Measurements from ENCODE around the gene LIMK2.
"Not testable (repeated sequence)": the region's sequence is repeated elsewhere in the genome, so short reads cannot be mapped to it uniquely, and the experiment has no call there.

Gene LIMK2

GRCh38 chr22:31211482-31211861 lies 626 bp upstream of the LIMK2 start:
- DNase-seq (ENCODE audit: low read depth) = no peak

DNA sequence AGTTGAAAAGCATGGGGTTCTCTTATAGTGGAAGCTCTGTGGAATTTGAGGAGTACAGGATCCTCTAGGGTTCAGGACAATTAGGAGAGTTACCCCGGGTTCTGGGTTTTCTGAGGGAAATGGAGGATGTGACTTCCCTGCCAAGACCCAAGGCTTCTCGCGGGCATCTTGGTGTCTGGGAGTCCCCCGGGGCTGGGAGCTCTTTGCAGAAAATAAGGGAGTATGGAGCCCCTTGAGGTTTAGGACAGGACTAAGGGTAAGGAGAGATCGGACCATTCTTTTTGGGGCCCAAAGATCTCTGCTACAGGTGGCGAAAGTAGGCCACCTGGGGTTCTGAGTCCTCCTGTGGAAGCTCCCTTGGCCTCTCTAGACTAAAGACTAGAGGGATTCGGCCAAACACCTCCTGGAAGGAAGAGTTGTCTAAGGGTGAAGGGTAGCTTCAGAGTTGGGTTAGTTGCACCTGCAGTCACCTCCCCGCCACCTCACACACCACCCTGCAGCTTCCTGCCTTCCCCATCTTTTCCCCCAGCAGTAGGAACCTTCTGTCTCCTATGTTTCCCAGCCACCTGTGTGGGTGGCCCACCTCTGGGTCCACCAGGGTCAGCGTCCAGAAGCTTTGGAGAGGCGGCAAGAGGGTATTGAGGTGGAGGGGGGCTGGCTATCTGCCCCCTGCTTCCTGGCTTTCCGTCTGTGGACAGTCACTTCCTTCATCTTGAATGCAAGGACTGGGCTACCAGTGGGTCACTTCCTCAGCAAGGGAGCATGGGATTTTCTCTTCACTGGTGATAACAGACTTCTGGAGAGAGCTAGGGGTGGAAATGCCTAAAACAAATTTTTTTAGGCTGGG lies 908 bp downstream of the LIMK2 start:
- DNase-seq (ENCODE audit: low read depth) = no peak

- no peak for DNase-seq (ENCODE audit: low read depth)
These were observed 3.0 kb downstream of the LIMK2 start for GRCh38 chr22:31215018-31215535.

DNA sequence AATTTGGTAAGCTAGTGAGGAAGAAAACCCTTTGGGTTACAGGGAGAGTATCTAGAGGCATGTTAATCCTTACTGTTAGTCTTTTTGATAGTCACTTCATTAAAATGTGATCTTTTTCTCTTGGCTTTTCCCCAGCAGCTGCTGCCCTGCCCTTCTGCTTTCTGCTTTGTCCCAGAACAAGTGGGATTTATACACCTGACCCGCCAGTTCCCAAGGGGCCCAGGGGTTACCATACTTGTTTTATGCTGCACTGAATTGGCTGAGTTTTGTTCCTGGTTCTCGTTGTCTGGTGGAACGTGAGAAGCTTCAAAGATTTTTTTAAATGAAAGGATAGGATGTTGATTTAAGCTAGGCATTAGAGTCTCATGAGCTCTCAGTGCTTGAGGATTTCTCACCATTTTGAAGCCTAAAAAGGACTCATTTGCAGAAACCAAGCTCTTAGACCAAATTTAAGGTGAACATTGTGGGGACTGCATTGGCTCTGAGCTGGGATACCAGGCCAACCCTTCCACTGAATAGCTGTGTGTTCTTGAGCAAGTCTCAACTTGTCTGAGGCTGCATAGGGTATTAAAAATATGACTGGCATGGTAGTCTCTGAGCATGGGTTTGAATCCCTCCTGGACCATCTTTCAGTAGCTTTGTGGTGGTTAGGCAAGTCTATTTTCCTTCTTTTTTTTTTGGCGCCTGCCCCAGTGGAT lies 6.6 kb downstream of the LIMK2 start:
- DNase-seq (ENCODE audit: low read depth) = no peak

GRCh38 chr22:31221084-31221483 lies 9.0 kb downstream of the LIMK2 start:
- DNase-seq (ENCODE audit: low read depth) = no peak

DNA sequence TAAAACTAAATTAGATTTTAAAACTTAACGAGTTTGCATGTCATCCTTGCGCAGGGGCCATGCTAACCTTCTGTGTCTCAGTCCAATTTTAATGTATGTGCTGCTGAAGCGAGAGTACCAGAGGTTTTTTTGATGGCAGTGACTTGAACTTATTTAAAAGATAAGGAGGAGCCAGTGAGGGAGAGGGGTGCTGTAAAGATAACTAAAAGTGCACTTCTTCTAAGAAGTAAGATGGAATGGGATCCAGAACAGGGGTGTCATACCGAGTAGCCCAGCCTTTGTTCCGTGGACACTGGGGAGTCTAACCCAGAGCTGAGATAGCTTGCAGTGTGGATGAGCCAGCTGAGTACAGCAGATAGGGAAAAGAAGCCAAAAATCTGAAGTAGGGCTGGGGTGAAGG lies 10.6 kb downstream of the LIMK2 start:
- DNase-seq (ENCODE audit: low read depth) = no peak

GRCh38 chr22:31223786-31224191 lies 11.7 kb downstream of the LIMK2 start:
- DNase-seq (ENCODE audit: low read depth) = no peak

GRCh38 chr22:31224691-31225090 lies 12.6 kb downstream of the LIMK2 start:
- not testable (repeated sequence) for DNase-seq (ENCODE audit: low read depth)

DNA sequence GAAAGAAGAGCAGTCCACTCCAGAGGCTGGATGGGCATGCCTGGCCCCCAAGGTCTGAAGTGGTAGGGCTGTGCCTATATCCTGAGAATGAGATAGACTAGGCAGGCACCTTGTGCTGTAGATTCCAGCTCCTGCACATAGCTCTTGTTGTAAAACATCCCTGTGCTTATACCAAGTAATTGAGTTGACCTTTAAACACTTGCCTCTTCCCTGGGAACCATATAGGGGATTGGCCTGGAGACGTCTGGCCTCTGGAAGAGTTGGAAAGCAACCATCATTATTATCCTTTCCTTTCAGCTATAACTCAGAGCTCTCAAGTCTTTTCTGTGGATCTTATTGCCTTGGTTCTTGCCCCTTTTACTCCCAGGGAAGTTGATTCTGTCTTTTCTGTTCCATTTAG lies 15.1 kb downstream of the LIMK2 start:
- DNase-seq (ENCODE audit: low read depth) = no peak

GRCh38 chr22:31229402-31230079 lies 17.4 kb downstream of the LIMK2 start:
- no peak for DNase-seq (ENCODE audit: low read depth)

- DNase-seq (ENCODE audit: low read depth) = no peak
These were observed 18.2 kb downstream of the LIMK2 start for GRCh38 chr22:31230155-31230870.

GRCh38 chr22:31230871-31231621 lies 18.9 kb downstream of the LIMK2 start:
- no peak for DNase-seq (ENCODE audit: low read depth)

DNA sequence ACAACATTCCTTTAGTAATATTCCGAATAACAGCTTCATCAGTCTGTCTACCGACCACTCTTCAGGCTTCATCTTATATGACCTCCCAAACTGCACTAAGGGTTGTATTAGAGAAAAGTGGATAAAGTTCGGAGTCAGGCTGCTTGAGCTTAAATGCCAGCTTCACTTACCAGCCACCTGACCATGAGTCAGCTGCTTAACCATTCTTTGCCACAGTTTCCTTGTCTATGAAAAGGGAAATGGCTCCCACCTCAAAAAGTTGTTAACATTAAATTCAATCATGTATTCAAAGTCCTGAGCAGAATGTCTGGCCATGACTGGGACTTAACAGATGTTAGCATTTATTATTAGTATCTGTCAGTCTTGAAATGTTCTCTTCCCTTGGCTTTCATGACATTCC lies 20.9 kb downstream of the LIMK2 start:
- no peak for DNase-seq (ENCODE audit: low read depth)

- DNase-seq (ENCODE audit: low read depth) = no peak
These were observed 23.0 kb downstream of the LIMK2 start for GRCh38 chr22:31235081-31235480.

DNA sequence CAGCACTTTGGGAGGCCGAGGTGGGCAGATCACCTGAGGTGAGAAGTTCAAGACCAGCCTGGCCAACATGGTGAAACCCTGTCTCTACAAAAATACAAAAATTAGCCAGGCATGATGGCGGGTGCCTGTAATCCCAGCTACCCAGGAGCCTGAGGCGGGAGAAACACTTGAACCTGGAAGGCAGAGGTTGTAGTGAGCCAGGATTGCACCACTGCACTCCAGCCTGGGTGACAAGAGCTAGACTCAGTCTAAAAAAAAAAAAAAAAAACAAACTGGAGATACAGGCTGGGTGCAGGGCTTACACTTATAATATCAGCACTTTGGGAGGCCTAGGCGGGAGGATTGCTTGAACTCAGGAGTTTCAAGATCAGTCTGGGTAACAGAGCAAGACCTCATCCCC lies 23.9 kb downstream of the LIMK2 start:
- DNase-seq (ENCODE audit: low read depth) = not testable (repeated sequence)

- DNase-seq (ENCODE audit: low read depth) = no peak
These were observed 26.0 kb downstream of the LIMK2 start for GRCh38 chr22:31238057-31238456.

GRCh38 chr22:31239771-31240370 lies 27.8 kb downstream of the LIMK2 start:
- no peak for DNase-seq (ENCODE audit: low read depth)

- DNase-seq (ENCODE audit: low read depth) = no peak
These were observed 29.1 kb downstream of the LIMK2 start for GRCh38 chr22:31241200-31241599.

GRCh38 chr22:31241936-31242335 lies 29.8 kb downstream of the LIMK2 start:
- DNase-seq (ENCODE audit: low read depth) = peak; percentile 74

DNA sequence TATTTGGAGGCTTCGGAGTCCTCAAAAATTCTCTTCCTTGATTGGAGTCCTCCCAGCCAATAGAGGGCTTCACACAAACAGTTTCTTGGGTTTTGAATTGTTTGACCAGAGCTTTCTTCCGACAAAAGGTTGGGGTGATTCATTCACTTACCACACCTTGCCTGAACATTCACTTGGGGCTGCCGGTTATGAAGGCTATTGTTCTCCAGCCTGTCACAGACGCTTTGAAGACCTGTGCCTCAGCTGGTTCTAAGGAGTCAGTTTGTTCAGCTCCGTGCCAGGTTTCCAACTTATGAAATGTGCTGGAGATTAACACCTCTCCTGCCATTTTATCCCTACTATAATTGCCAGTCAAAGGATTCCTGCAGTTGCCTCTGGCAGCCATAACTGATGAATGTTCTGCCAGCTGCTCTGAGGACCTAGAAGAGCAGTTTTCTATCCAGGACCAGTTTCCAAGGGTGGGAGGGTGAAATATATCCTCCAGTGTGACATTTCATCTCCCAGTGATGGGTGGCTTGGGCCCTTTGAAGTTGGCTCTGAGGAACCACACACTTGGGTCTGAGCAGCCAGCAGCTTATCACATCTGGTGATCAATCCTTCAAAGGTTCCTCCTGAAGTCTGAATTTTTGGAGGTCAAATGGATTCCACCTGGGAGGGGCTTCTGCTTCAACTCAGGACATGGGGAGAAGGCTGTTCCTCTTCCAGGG lies 31.4 kb downstream of the LIMK2 start:
- DNase-seq (ENCODE audit: low read depth) = no peak
